Gastroesophageal sphincter (tissue), 2 donors: Measurements from ENCODE around the gene NLRP10.

Source experiments
- POLR2A ChIP-seq, 2 donors: fragments of 450-650 bp; IDR thresholded peaks; one replicate each; pipeline ENCODE4 v1.6.1; 2017; ENCODE audit warnings: antibody characterized with exemption in 2 of 2, mild to moderate bottlenecking in 2 of 2, moderate library complexity in 1 of 2
- POLR2AphosphoS5 ChIP-seq: sonication (generic); formaldehyde crosslinking; IDR thresholded peaks from one replicate; pipeline ENCODE4 v1.6.1; 2017; ENCODE audit warnings: antibody characterized with exemption

DNA sequence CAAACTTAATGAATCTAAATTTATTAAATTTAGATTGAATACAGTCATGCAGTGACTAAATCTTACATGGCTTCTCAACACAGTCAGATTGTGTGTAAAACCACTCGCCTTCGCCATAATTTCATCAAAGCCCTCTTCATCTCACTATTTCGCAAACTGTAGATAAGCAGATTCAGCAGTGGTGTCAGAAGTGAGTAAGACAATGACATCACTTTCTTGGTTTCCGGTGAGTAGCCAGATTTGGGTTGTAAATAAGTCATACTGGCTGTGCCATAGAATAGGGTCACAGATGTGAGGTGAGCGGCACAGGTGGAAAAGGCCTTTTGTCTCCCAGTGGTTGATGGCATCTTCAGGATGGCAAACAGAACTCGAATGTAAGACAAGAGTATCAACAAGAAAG, 37.6 kb downstream of the NLRP10 start:
- TF ChIP-seq POLR2AphosphoS5, result no peak
- no peak for TF ChIP-seq POLR2A (IDR thresholded peaks at IDR 0.05)
